ENCODE measurements around the gene TSEN2. TPM values are rescaled to one million over a fixed set of nuclear protein-coding genes. Genes with fewer than 3 reads are reported as not detected.

Gene TSEN2
- total and polyA plus RNA-seq, 2 of the 13 experiments (the other 11 are each of a cell fraction or from before 2014, with no cell fraction given) = 11.0 to 17.3 TPM

DNA sequence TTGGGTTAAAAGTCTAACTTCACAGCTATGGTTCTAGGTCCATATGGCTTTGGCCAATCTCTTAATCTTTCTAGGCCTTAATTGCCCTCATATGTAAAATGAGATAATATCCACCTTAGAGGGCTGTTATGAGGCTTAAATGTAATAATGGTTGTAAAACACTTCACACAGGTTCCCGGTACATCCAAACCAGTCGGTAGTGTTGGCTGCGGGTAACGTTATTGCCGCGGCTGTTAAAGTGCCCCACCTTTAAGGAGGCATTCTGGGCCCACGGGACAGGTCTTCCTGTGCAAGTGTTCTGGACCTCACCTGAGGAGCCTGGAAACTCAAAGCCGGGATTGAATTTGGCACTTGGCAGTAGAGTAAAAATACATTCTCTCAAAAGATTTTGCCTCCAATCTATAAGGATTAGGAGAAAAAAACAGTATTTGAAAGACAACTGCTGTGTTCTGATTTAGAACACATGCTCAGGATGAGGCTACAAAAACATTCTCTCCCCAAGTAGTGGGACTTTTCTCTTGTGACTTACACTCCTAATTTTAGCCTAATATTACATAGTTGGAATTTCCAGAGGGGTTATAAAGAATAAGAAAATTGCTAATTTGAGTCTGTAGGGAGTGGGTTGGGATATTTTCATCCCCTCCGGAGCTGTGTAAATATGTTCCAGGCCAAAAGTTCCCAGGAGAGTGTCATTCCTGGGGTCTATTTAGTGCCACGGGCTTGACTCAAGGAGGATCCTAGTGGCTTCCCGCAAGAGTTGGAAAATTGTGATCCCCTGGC is 44.9 kb upstream of the TSEN2 start:
- intact Hi-C loops (cut with micrococcal nuclease; ENCODE audit: unreplicated experiment) = no loop called here

More for the DNA sequence above, 44.9 kb upstream of the TSEN2 start:
- no peak overlapping the region for H3K4me2 ChIP-seq (ENCODE audit: low read depth, low read length)
- no peaks in the 10 kb centered on the region for H3K27me3 ChIP-seq (ENCODE audit: control insufficient read depth in 1 of 2, insufficient read depth in 2 of 2, low read length in 2 of 2)
- H3K79me2 ChIP-seq (ENCODE audit: insufficient read depth, low read length) = no peaks in the 10 kb centered on the region
- peaks cover 0 to 4% of the 10 kb centered on the region in 2 experiments; a peak in 2 of 5 replicates for H3K36me3 ChIP-seq (replicated peaks in 1 of 2; ENCODE audit: control insufficient read depth in 1 of 2, insufficient read depth in 2 of 2, low read length in 2 of 2)
- FAIRE-seq (no peak), ATAC-seq (no peak), DNase-seq (ENCODE audit: low spot score) (no peak)
- no peak overlapping the region for H3K27ac ChIP-seq (ENCODE audit: extremely low read length, insufficient read depth, low read length)
- no peak overlapping the region for H3K9ac ChIP-seq (ENCODE audit: insufficient read depth, low read depth, low read length)
- ChIA-PET CTCF (ENCODE audit: low intra/inter-chr PET ratio, low total read pairs) (no interaction called here), POLR2A (no interaction called here)
- no peak overlapping the region for H3K4me3 ChIP-seq (replicated peaks in 1 of 3; ENCODE audit: insufficient read depth in 1 of 3, low read depth in 2 of 3, low read length in 3 of 3)
- BruUV-seq (replicated peaks) = no TSS peak
- in situ Hi-C loops (cut with HindIII; ENCODE audit: extremely low pct_ligation_motif_present, low pct_unique_long_range_greater_than_20kb) = no loop called here
- TF ChIP-seq NONO (IDR thresholded peaks at IDR 0.05) (no peak), NONO (CRISPR knock-in tag; conservative IDR thresholded peaks at IDR 0.05) (no peak), SMYD3 (CRISPR knock-in tag; IDR thresholded peaks at IDR 0.05) (no peak), ZFP62 (CRISPR knock-in tag; IDR thresholded peaks at IDR 0.05) (no peak), ZNF678 (CRISPR knock-in tag; IDR thresholded peaks at IDR 0.05) (no peak), ZNF788 (CRISPR knock-in tag; IDR thresholded peaks at IDR 0.05; ENCODE audit: borderline replicate concordance) (no peak), SNAPC2 (CRISPR knock-in tag; IDR thresholded peaks at IDR 0.05) (no peak), MIER3 (CRISPR knock-in tag; IDR thresholded peaks at IDR 0.05; ENCODE audit: borderline replicate concordance) (no peak), ZFP36L1 (CRISPR knock-in tag; IDR thresholded peaks at IDR 0.05) (no peak), SRSF1 (optimal IDR thresholded peaks at IDR 0.05; ENCODE audit: low read depth, low read length) (no peak), ZNF761 (CRISPR knock-in tag; conservative IDR thresholded peaks at IDR 0.05) (no peak), ZNF30 (CRISPR knock-in tag; IDR thresholded peaks at IDR 0.05) (no peak), SALL1 (CRISPR knock-in tag; IDR thresholded peaks at IDR 0.05) (no peak)
- TF ChIP-seq, protein P1, sequence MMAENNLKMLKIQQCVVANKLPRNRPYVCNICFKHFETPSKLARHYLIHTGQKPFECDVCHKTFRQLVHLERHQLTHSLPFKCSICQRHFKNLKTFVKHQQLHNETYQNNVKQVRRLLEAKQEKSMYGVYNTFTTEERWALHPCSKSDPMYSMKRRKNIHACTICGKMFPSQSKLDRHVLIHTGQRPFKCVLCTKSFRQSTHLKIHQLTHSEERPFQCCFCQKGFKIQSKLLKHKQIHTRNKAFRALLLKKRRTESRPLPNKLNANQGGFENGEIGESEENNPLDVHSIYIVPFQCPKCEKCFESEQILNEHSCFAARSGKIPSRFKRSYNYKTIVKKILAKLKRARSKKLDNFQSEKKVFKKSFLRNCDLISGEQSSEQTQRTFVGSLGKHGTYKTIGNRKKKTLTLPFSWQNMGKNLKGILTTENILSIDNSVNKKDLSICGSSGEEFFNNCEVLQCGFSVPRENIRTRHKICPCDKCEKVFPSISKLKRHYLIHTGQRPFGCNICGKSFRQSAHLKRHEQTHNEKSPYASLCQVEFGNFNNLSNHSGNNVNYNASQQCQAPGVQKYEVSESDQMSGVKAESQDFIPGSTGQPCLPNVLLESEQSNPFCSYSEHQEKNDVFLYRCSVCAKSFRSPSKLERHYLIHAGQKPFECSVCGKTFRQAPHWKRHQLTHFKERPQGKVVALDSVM (CRISPR knock-in tag; IDR thresholded peaks at IDR 0.05) = no peak
- TF ChIP-seq, protein P2, sequence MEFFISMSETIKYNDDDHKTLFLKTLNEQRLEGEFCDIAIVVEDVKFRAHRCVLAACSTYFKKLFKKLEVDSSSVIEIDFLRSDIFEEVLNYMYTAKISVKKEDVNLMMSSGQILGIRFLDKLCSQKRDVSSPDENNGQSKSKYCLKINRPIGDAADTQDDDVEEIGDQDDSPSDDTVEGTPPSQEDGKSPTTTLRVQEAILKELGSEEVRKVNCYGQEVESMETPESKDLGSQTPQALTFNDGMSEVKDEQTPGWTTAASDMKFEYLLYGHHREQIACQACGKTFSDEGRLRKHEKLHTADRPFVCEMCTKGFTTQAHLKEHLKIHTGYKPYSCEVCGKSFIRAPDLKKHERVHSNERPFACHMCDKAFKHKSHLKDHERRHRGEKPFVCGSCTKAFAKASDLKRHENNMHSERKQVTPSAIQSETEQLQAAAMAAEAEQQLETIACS (CRISPR knock-in tag; IDR thresholded peaks at IDR 0.05) = no peak
- H4K20me1 ChIP-seq (ENCODE audit: insufficient read depth, low read length) = no peaks in the 10 kb centered on the region
- no peak overlapping the region for H2AFZ ChIP-seq (ENCODE audit: low read length)
- peaks cover 14% of the 10 kb centered on the region for H3K4me1 ChIP-seq (ENCODE audit: insufficient read depth, low read length)
- 96% methylated on average over 11 of the region's 11 CpGs for WGBS (ENCODE audit: low lambda C conversion rate)
- H3K9me3 ChIP-seq (ENCODE audit: low read length) = no peaks in the 10 kb centered on the region
